GM12878 (cell line): ENCODE measurements around the gene ZFPM1. TPM values are rescaled to one million over a fixed set of nuclear protein-coding genes. Genes with fewer than 3 reads are reported as not detected.

Experiments used
- ATAC-seq: fragments of 200-7000 bp; cut with Tn5 transposase; 3 replicates; pipeline ENCODE4 v1.9.1; 2020; ENCODE audit warnings: mild to moderate bottlenecking, moderate library complexity
- BruUV-seq: library from RNA; stranded (reverse); fragments of 400-500 nt; replicated peaks from 2 replicates; lab custom pipeline; 2021; lab: Mats Ljungman, UMichigan
- CTCF ChIA-PET: fragments of 300-600 bp; sonication (Branson Sonifier 250); formaldehyde crosslinking; extraction: SDS; loops from one replicate; lab custom pipeline; 2021; ENCODE audit warnings: inconsistent platforms; lab: Yijun Ruan, JAX
- POLR2A ChIA-PET: fragments of 350-600 bp; formaldehyde crosslinking; extraction: SDS; loops from one replicate; lab custom pipeline; 2021; ENCODE audit warnings: inconsistent platforms; lab: Charles Lee
- RAD21 ChIA-PET: fragments of 300-600 bp; sonication (Branson Sonifier 250); formaldehyde crosslinking; loops from one replicate; lab custom pipeline; 2023; ENCODE audit warnings: antibody characterized with exemption; ENCODE audit not compliant: unreplicated experiment; lab: Charles Lee
- SMC1A ChIA-PET: fragments of 300-600 bp; sonication (Branson Sonifier 250); formaldehyde crosslinking; loops from one replicate; lab custom pipeline; 2023; ENCODE audit not compliant: unreplicated experiment, uncharacterized antibody; lab: Charles Lee
- DNase-seq: peaks from one replicate; pipeline ENCODE4 v3.0.0-alpha.2; 2011; ENCODE audit warnings: low read depth, low spot score
- FAIRE-seq: peaks from 3 replicates; lab custom pipeline; 2011; peaks lifted over from hg19 to GRCh38; lab: Jason Lieb, UNC
- H2AFZ ChIP-seq: 2 replicates; pipeline ENCODE4 v1.6.0; 2011; ENCODE audit warnings: low read depth, low read length, control low read depth; ENCODE audit not compliant: control insufficient read depth
- H3K27ac ChIP-seq: 2 replicates; pipeline ENCODE4 v1.5.1; 2011; ENCODE audit warnings: control low read depth; ENCODE audit not compliant: control insufficient read depth, insufficient read depth
- H3K27me3 ChIP-seq, 2 experiments: replicated peaks in 1 of 2; 2 replicates each; pipeline versions ENCODE4 v1.6.0 to v1.6.1; 2011; ENCODE audit warnings: low read length in 1 of 2; ENCODE audit not compliant: control insufficient read depth in 2 of 2, insufficient read depth in 2 of 2
- H3K36me3 ChIP-seq, 2 experiments: 2 replicates each; pipeline ENCODE4 v1.5.1; 2011; ENCODE audit warnings: low read length in 1 of 2; ENCODE audit not compliant: control insufficient read depth in 2 of 2, insufficient read depth in 2 of 2
- H3K4me1 ChIP-seq: 2 replicates; pipeline ENCODE4 v1.6.1; 2011; ENCODE audit warnings: mild to moderate bottlenecking, low read length, moderate library complexity, mixed read lengths; ENCODE audit not compliant: control insufficient read depth, insufficient read depth
- H3K4me2 ChIP-seq: 2 replicates; pipeline ENCODE4 v1.6.0; 2011; ENCODE audit warnings: control low read depth; ENCODE audit not compliant: control insufficient read depth, insufficient read depth
- H3K4me3 ChIP-seq: fragments of 200-600 bp; sonication (generic); 2 replicates; pipeline ENCODE4 v1.5.1; 2016
- H3K79me2 ChIP-seq: 2 replicates; pipeline ENCODE4 v1.6.0; 2011; ENCODE audit warnings: low read length; ENCODE audit not compliant: control insufficient read depth, insufficient read depth
- H3K9ac ChIP-seq: 2 replicates; pipeline ENCODE4 v1.8.0; 2011; ENCODE audit warnings: low read length, control low read depth, mixed read lengths; ENCODE audit not compliant: control insufficient read depth, insufficient read depth
- H3K9me3 ChIP-seq: replicated peaks from 3 replicates; pipeline ENCODE4 v1.5.1; 2011; ENCODE audit warnings: mild to moderate bottlenecking, low read length; ENCODE audit not compliant: control insufficient read depth, insufficient read depth
- H4K20me1 ChIP-seq: 2 replicates; pipeline ENCODE4 v1.6.0; 2011; ENCODE audit not compliant: control insufficient read depth, insufficient read depth
- ZBTB40 ChIP-seq: fragments of 450-650 bp; IDR thresholded peaks from 2 replicates; pipeline ENCODE4 v1.6.1; 2016; ENCODE audit warnings: mild to moderate bottlenecking, moderate library complexity, borderline replicate concordance
- WGBS: methylation state at CpG from one replicate; pipeline ENCODE4 v1.1.6; 2016; ENCODE audit warnings: low lambda C conversion rate; ENCODE audit not compliant: insufficient replicate concordance, insufficient coverage; ENCODE audit errors: missing lambda C conversion rate; 5-methylcytosine and 5-hydroxymethylcytosine counted together
- in situ Hi-C: fragments of 300-500 bp; cut with MboI; formaldehyde crosslinking; loops from 9 replicates; pipeline ENCODE4 v1.14.3; 2018; ENCODE audit warnings: mixed read lengths
- intact Hi-C: fragments of 100-400 bp; cut with micrococcal nuclease; formaldehyde crosslinking; loops from one replicate; pipeline ENCODE4 v1.14.2; 2022; ENCODE audit not compliant: unreplicated experiment
- polyA plus RNA-seq, 11 experiments: library from polyadenylated mRNA; depleted of rRNA in 4 of 11; unstranded in 6 of 11; stranded (reverse) in 5 of 11; fragments of >200 nt; fragmentation: Nextera tagmentation in 4 of 11; fragmentation: Illumina TruSeq in 1 of 11; extraction: Ambion mirVana in 4 of 11; extraction: Trizol in 1 of 11; gene quantifications; 1 replicate in 1 of 11; 2 replicates in 10 of 11; pipeline versions ENCODE4 v1.2.1 to v1.2.3, GENCODE V29; 2011 to 2016; ENCODE audit warnings: inconsistent platforms in 2 of 11, missing spikeins in 2 of 11, low read depth in 1 of 11
- total RNA-seq, 4 experiments: library from RNA; depleted of rRNA in 3 of 4; stranded (reverse); fragments of >200 nt in 3 of 4; fragmentation: Illumina TruSeq in 1 of 4; extraction: Trizol in 1 of 4; gene quantifications; 2 replicates each; pipeline versions ENCODE4 v1.2.1 to v1.2.3, GENCODE V29; 2013 to 2021

ZFPM1 gene
- total and polyA plus RNA-seq, 10 of the 15 experiments (the other 5 are each of a cell fraction or from before 2014, with no cell fraction given): 0.02 to 5.1 (median 0.30) TPM

- BruUV-seq: no TSS peak
- no peak overlapping the region for H3K4me3 ChIP-seq
- RAD21 ChIA-PET: no interaction called here
- ATAC-seq (no peak), FAIRE-seq (no peak), DNase-seq (no peak)
- no peak overlapping the region for H3K27ac ChIP-seq
- CTCF ChIA-PET: no interaction called here
- intact Hi-C loops (no loop called here), in situ Hi-C loops (no loop called here)
- no peak overlapping the region for H2AFZ ChIP-seq
- no peaks in the 10 kb centered on the region for H3K4me1 ChIP-seq
- SMC1A ChIA-PET: no interaction called here
- no peak for TF ChIP-seq ZBTB40
- no peaks in the 10 kb centered on the region for H3K79me2 ChIP-seq
- no peak overlapping the region for H3K9ac ChIP-seq
- no peaks in the 10 kb centered on the region for H4K20me1 ChIP-seq
- no peaks in the 10 kb centered on the region for H3K9me3 ChIP-seq
- H3K36me3 ChIP-seq: peaks cover 0 to 1% of the 10 kb centered on the region in 2 experiments; a peak in 2 of 4 replicates
- no peak overlapping the region for H3K4me2 ChIP-seq
- WGBS: 78% methylated on average over 23 of the region's 24 CpGs
- H3K27me3 ChIP-seq: no peaks in the 10 kb centered on the region
- POLR2A ChIA-PET: no interaction called here
Observed at GRCh38 chr16:88489163-88489741, 36.2 kb downstream of the ZFPM1 start.
